ENCODE data around the gene EN2.

EN2 gene

GRCh38 chr7:155458111-155458877, at the start of gene EN2:
TSS of gene EN2 (plus strand) at chr7:155458129. CDS start at chr7:155458378, 249 bp downstream.
- peak; percentile 61 for DNase-seq (ENCODE audit: low spot score)
- no peak for TF ChIP-seq CTCF (IDR thresholded peaks at IDR 0.05; ENCODE audit: extremely low read depth, missing control alignments)

DNA sequence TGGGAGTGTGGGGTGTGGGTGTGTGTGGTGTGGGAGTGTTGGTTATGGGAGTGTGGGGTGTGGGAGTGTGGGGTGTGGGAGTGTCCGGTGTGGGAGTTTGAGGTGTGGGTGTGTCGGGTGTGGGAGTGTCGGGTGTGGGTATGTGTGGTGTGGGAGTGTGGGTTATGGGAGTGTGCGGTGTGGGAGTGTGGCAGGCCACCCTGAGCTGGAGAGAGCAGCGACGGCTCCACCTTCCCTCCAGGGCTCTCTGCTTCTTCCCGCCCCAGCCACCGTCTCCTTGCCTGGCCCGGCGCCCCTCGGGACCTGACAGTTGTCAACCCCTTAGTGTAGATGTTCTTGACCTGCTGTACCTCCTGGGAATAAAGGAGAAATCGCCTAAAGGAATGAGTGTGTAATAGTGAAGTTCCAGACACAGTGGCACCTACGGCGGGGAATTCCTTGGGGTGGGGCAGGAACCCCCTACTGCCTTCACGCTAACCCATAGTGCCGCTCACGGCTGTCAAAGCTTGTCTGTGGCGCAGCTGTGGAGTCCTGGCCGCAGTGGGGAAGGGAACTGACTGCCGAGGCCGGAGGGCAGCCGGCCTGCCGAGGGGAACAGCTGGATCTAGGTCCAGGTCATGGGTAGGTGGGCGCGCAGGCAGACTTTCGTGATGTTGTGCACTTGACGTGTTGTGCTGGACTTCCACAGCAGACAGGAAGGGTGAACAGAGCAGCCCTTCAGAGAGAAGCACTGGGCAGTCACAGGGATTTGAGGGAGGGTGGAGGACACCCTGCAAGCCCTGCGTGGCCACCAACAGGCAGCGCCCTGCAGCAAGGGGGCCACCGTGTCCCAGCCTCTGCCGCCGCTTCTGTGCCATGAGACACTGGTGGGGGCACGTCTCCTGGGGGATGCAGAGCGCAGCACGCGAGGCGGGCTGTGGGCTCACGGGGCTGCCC, 49.0 kb upstream of the EN2 start:
- no peak for TF ChIP-seq CTCF (IDR thresholded peaks at IDR 0.05; ENCODE audit: extremely low read depth, missing control alignments)
- peak; percentile 29 for DNase-seq (ENCODE audit: low spot score)

DNA sequence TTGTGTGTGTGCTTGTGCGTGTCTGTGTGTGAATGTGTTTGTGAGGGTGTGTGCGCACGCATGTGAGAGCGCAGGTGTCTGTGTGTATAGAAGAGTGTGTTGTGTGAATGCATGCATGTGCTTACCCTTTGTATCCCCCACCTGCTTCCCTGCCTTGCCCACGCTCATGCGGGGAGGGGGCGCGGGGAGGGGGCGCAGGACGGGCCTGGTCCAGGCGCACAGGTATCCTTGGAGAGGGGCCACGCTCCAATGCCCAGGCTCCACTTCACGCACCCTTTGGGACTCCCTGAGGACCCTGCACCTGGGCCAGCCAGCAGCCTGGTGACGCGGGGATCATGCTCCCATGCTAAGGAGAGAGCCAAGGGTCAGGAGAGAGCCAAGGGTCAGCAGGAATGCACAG, 47.9 kb upstream of the EN2 start:
- DNase-seq (ENCODE audit: low spot score), result no peak
- TF ChIP-seq CTCF (IDR thresholded peaks at IDR 0.05; ENCODE audit: extremely low read depth, missing control alignments), result no peak

DNA sequence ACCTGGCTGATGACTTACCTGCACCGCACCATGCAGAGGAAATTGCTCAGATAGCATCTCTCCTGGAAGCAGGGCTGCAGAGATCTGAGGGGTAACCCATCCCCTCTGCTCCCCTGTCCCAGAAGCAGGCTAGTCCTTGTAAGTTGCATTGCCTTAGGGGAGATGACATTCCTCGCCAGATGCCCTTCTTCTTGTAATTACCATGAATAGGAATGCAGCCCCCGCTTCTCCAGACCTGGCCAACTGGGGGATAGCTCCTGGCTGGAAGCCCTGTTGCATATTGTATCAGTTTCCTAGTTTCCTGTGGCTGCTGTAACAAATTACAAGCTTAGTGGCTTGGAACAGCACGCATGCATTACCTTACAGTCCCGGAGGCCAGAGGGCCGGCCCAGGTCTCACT, 47.5 kb upstream of the EN2 start:
- no peak for TF ChIP-seq CTCF (IDR thresholded peaks at IDR 0.05; ENCODE audit: extremely low read depth, missing control alignments)

GRCh38 chr7:155411718-155412415, 46.1 kb upstream of the EN2 start:
- TF ChIP-seq CTCF (IDR thresholded peaks at IDR 0.05; ENCODE audit: extremely low read depth, missing control alignments), result no peak
- no peak for DNase-seq (ENCODE audit: low spot score)

More for the DNA sequence above, 47.5 kb upstream of the EN2 start:
- DNase-seq (ENCODE audit: low spot score), result no peak

DNA sequence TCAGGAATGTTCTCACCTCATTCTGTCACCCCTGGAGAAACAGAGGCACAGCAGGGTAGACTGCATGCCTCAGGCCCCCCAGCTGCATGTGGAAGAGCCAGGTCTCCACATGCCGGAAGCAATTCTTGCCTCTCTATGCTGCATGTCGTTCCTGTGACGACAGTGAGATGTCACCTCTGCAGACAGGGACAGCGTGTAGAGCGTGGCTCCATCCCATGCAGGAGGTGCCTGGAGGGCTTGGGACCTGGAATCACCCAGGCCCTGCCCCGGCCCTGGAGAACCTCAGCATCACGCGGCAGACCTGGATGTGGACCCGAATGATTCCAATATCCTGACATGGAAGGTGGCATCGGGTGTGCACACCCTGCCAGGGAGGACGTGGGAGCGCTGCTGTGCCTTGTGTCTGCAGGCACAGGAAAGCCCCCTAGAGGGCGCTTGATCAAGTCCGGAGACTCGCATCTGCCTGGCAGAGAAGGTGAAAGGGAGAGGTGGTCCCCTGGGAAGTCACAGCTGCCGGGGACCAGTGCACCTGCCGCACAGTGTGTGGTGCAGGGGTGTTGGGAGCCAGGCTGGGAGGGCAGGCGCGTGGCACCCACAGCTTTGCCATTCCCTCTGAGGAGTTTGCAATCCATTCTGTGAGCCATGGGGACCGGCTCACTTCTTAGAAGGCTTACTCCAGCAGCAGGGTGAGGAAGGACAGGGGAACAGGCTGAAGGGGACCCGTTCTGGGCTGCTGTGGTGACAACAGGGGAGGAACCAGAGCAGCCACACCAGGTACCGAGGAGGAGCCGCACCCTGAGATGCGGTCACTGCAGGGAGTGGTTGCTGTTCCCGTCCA, 45.3 kb upstream of the EN2 start:
- TF ChIP-seq CTCF (IDR thresholded peaks at IDR 0.05; ENCODE audit: extremely low read depth, missing control alignments), result peak; percentile 89
- DNase-seq (ENCODE audit: low spot score), result peak; percentile 86

Data from GM20000 (cell line).